ENCODE results near the gene ACSBG1. TPM values are rescaled to one million over a fixed set of nuclear protein-coding genes. Genes with fewer than 3 reads are reported as not detected.
A peak's percentile ranks its signal among the peaks of the same experiment; 100 is the strongest.
"Not testable (repeated sequence)": the region's sequence is repeated elsewhere in the genome, so short reads cannot be mapped to it uniquely, and the experiment has no call there.

ACSBG1 gene
- total RNA-seq, 3 donors from 2014 or later = 1.9 to 2.0 TPM; not detected in 1

GRCh38 chr15:78249131-78249530 is 14.8 kb upstream of the ACSBG1 start:
- Histone ChIP-seq H3K4me1 (no peaks in the 10 kb centered on the region), H3K9me3 (no peaks in the 10 kb centered on the region), H3K36me3 (no peaks in the 10 kb centered on the region), H3K27me3 (no peaks in the 10 kb centered on the region), H3K27ac (no peak overlapping the region), H3K4me3 (no peak overlapping the region)
- DNase-seq (ENCODE audit: low spot score in 2 of 2) = no peak
- TF ChIP-seq POLR2AphosphoS5 (IDR thresholded peaks at IDR 0.05) (no peak), CTCF (IDR thresholded peaks at IDR 0.05) (no peak), POLR2A (IDR thresholded peaks at IDR 0.05) (no peak)
- intact Hi-C loops (cut with DNase I; ENCODE audit: low total_unique reads) = no loop called here

- Histone ChIP-seq H3K27me3 (no peaks in the 10 kb centered on the region), H3K27ac (no peak overlapping the region), H3K4me3 (no peak overlapping the region), H3K9me3 (no peaks in the 10 kb centered on the region), H3K36me3 (no peaks in the 10 kb centered on the region), H3K4me1 (no peaks in the 10 kb centered on the region)
- TF ChIP-seq CTCF (IDR thresholded peaks at IDR 0.05) = no peak
- TF ChIP-seq POLR2AphosphoS5 (IDR thresholded peaks at IDR 0.05) = no peak
- peak in 1 of 2 donors; percentile 0 for DNase-seq (ENCODE audit: low spot score in 2 of 2)
- intact Hi-C loops (cut with DNase I; ENCODE audit: low total_unique reads) = no loop called here
These were observed 13.5 kb upstream of the ACSBG1 start for GRCh38 chr15:78247911-78248310.

GRCh38 chr15:78245976-78246620 is 11.7 kb upstream of the ACSBG1 start:
- H3K4me1 ChIP-seq; H3K9me3 ChIP-seq; H3K27ac ChIP-seq; H3K36me3 ChIP-seq; H3K4me3 ChIP-seq; H3K27me3 ChIP-seq; intact Hi-C loops (cut with DNase I; ENCODE audit: low total_unique reads): not testable (repeated sequence)
- DNase-seq (ENCODE audit: low spot score in 2 of 2) = peak in 1 of 2 donors; percentile 28

DNA sequence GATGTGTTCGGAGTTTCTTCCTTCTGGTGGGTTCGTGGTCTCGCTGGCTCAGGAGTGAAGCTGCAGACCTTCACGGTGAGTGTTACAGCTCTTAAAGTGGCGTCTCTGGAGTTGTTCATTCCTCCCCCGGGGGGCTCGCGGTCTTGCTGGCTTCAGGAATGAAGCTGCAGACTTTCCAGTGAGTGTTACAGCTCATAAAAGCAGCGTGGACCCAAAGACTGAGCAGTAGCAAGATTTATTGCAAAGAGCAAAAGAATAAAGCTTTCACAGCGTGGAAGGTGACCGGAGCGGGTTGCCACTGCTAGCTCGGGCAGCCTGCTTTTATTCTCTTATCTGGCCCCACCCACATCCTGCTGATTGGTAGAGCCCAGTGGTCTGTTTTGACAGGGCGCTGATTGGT is 11.0 kb upstream of the ACSBG1 start:
- H3K36me3 ChIP-seq; H3K9me3 ChIP-seq; H3K27ac ChIP-seq; H3K4me1 ChIP-seq; H3K27me3 ChIP-seq; intact Hi-C loops (cut with DNase I; ENCODE audit: low total_unique reads); H3K4me3 ChIP-seq: not testable (repeated sequence)
- peak in 1 of 2 donors; percentile 12 for DNase-seq (ENCODE audit: low spot score in 2 of 2)

DNA sequence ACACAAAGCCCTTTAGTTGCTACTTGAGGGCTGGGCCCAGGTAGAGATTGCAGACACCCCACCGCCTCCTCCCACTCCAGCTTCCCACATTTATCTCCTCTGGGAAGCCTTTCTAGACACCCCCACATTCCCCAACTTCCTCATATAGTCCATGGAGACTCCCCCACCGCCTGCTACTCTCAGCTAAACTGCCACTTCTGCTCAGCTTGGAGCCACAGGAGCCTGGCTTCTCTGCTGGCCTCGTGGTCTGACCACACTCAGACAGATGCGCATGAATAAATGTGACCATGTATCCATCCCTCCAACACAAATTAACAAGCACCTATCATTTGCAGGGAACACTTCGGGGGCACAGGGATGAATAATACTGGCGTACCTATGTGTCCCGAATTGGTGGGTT is 10.5 kb upstream of the ACSBG1 start:
- peak in 1 of 2 donors; percentile 20 for DNase-seq (ENCODE audit: low spot score in 2 of 2)
- Histone ChIP-seq H3K4me1 (no peaks in the 10 kb centered on the region), H3K9me3 (no peaks in the 10 kb centered on the region), H3K27ac (no peak overlapping the region), H3K27me3 (no peaks in the 10 kb centered on the region), H3K4me3 (no peak overlapping the region), H3K36me3 (no peaks in the 10 kb centered on the region)
- intact Hi-C loops (cut with DNase I; ENCODE audit: low total_unique reads) = no loop called here
- TF ChIP-seq POLR2A (IDR thresholded peaks at IDR 0.05) (no peak), POLR2AphosphoS5 (IDR thresholded peaks at IDR 0.05) (no peak), CTCF (IDR thresholded peaks at IDR 0.05) (no peak)

- TF ChIP-seq CTCF (IDR thresholded peaks at IDR 0.05) = no peak
- TF ChIP-seq POLR2AphosphoS5 (IDR thresholded peaks at IDR 0.05) = no peak
- no peak for TF ChIP-seq POLR2A (IDR thresholded peaks at IDR 0.05)
- H3K27ac ChIP-seq = no peak overlapping the region
- no peaks in the 10 kb centered on the region for H3K9me3 ChIP-seq
- intact Hi-C loops (cut with DNase I; ENCODE audit: low total_unique reads) = no loop called here
- H3K27me3 ChIP-seq = no peaks in the 10 kb centered on the region
- peak in 1 of 2 donors; percentile 19 for DNase-seq (ENCODE audit: low spot score in 2 of 2)
- no peak overlapping the region for H3K4me3 ChIP-seq
- no peaks in the 10 kb centered on the region for H3K4me1 ChIP-seq
- H3K36me3 ChIP-seq = no peaks in the 10 kb centered on the region
These were observed 9.7 kb upstream of the ACSBG1 start for GRCh38 chr15:78244101-78244500.

Measured in breast epithelium (tissue), 4 donors.